ENCODE measurements around the gene NDUFB10. TPM values are rescaled to one million over a fixed set of nuclear protein-coding genes. Genes with fewer than 3 reads are reported as not detected.

The NDUFB10 gene
- total RNA-seq, 1 donor: 109 TPM

GRCh38 chr16:1989209-1990100 lies 30.1 kb downstream of the NDUFB10 start, which contains the start of gene SYNGR3:
Gene SYNGR3, plus strand, starts transcription at chr16:1989970. Its CDS starts 133 bp downstream, at chr16:1990103.
- H3K27me3 ChIP-seq (ENCODE audit: insufficient read depth, low read length): peaks cover 29% of the 10 kb centered on the region
- no peak for DNase-seq (ENCODE audit: insufficient read length, low spot score, missing footprints)
- TF ChIP-seq CTCF (IDR thresholded peaks at IDR 0.05; ENCODE audit: extremely low read depth, low read depth, low read length): no peak
- no peak within 1 kb of the TSS for H2AFZ ChIP-seq (ENCODE audit: low read length)
- H3K79me2 ChIP-seq (ENCODE audit: insufficient read depth, low read length): peaks cover 12% of the 10 kb centered on the region
- peaks cover 10% of the 10 kb centered on the region for H3K4me1 ChIP-seq (ENCODE audit: insufficient read depth, low read length)
- no peak within 1 kb of the TSS for H3K4me2 ChIP-seq (ENCODE audit: insufficient read depth, low read length)
- H3K27ac ChIP-seq (ENCODE audit: low read depth, low read length): no peak within 1 kb of the TSS
- no peak within 1 kb of the TSS for H3K4me3 ChIP-seq (ENCODE audit: insufficient read depth, low read length)
- H3K9me3 ChIP-seq (ENCODE audit: low read depth, low read length): no peaks in the 10 kb centered on the region
- peaks cover 11% of the 10 kb centered on the region for H3K36me3 ChIP-seq (ENCODE audit: insufficient read depth, low read length)
- peaks cover 5% of the 10 kb centered on the region for H4K20me1 ChIP-seq (ENCODE audit: insufficient read depth, low read length)

- no peak for TF ChIP-seq CTCF (IDR thresholded peaks at IDR 0.05; ENCODE audit: extremely low read depth, low read depth, low read length)
- Histone ChIP-seq H3K4me2 (ENCODE audit: insufficient read depth, low read length) (no peak overlapping the region), H3K27me3 (ENCODE audit: insufficient read depth, low read length) (peaks cover 29% of the 10 kb centered on the region), H3K79me2 (ENCODE audit: insufficient read depth, low read length) (peaks cover 9% of the 10 kb centered on the region), H3K27ac (ENCODE audit: low read depth, low read length) (no peak overlapping the region), H4K20me1 (ENCODE audit: insufficient read depth, low read length) (peaks cover under 1% of the 10 kb centered on the region), H3K9me3 (ENCODE audit: low read depth, low read length) (no peaks in the 10 kb centered on the region), H3K4me1 (ENCODE audit: insufficient read depth, low read length) (peaks cover 6% of the 10 kb centered on the region), H2AFZ (ENCODE audit: low read length) (no peak overlapping the region), H3K4me3 (ENCODE audit: insufficient read depth, low read length) (no peak overlapping the region), H3K36me3 (ENCODE audit: insufficient read depth, low read length) (peaks cover 11% of the 10 kb centered on the region)
- no peak for DNase-seq (ENCODE audit: insufficient read length, low spot score, missing footprints)
Measured at GRCh38 chr16:1990101-1990350, 30.7 kb downstream of the NDUFB10 start.

GRCh38 chr16:1990351-1991134 lies 31.2 kb downstream of the NDUFB10 start:
- H3K4me3 ChIP-seq (ENCODE audit: insufficient read depth, low read length): no peak overlapping the region
- peaks cover 4% of the 10 kb centered on the region for H3K79me2 ChIP-seq (ENCODE audit: insufficient read depth, low read length)
- peaks cover 29% of the 10 kb centered on the region for H3K27me3 ChIP-seq (ENCODE audit: insufficient read depth, low read length)
- H3K4me2 ChIP-seq (ENCODE audit: insufficient read depth, low read length): no peak overlapping the region
- no peaks in the 10 kb centered on the region for H3K9me3 ChIP-seq (ENCODE audit: low read depth, low read length)
- no peak for DNase-seq (ENCODE audit: insufficient read length, low spot score, missing footprints)
- TF ChIP-seq CTCF (IDR thresholded peaks at IDR 0.05; ENCODE audit: extremely low read depth, low read depth, low read length): no peak
- H3K36me3 ChIP-seq (ENCODE audit: insufficient read depth, low read length): peaks cover 11% of the 10 kb centered on the region
- H4K20me1 ChIP-seq (ENCODE audit: insufficient read depth, low read length): no peaks in the 10 kb centered on the region
- H3K4me1 ChIP-seq (ENCODE audit: insufficient read depth, low read length): peaks cover under 1% of the 10 kb centered on the region
- no peak overlapping the region for H3K27ac ChIP-seq (ENCODE audit: low read depth, low read length)
- H2AFZ ChIP-seq (ENCODE audit: low read length): no peak overlapping the region

GRCh38 chr16:1991135-1991551 lies 31.8 kb downstream of the NDUFB10 start:
- Histone ChIP-seq H3K9me3 (ENCODE audit: low read depth, low read length) (no peaks in the 10 kb centered on the region), H3K4me1 (ENCODE audit: insufficient read depth, low read length) (no peaks in the 10 kb centered on the region), H3K79me2 (ENCODE audit: insufficient read depth, low read length) (no peaks in the 10 kb centered on the region), H3K27ac (ENCODE audit: low read depth, low read length) (no peak overlapping the region), H3K4me3 (ENCODE audit: insufficient read depth, low read length) (no peak overlapping the region), H4K20me1 (ENCODE audit: insufficient read depth, low read length) (no peaks in the 10 kb centered on the region), H3K36me3 (ENCODE audit: insufficient read depth, low read length) (peaks cover 9% of the 10 kb centered on the region), H2AFZ (ENCODE audit: low read length) (no peak overlapping the region), H3K27me3 (ENCODE audit: insufficient read depth, low read length) (peaks cover 29% of the 10 kb centered on the region), H3K4me2 (ENCODE audit: insufficient read depth, low read length) (no peak overlapping the region)
- no peak for TF ChIP-seq CTCF (IDR thresholded peaks at IDR 0.05; ENCODE audit: extremely low read depth, low read depth, low read length)
- no peak for DNase-seq (ENCODE audit: insufficient read length, low spot score, missing footprints)

Measured in osteoblast (primary cell).